Ovary (tissue), 3 donors: Measurements from ENCODE around the gene BAIAP2L2.

Experiments used
- POLR2A ChIP-seq: fragments of 450-650 bp; IDR thresholded peaks from one replicate; pipeline ENCODE4 v1.6.1; 2017; ENCODE audit warnings: antibody characterized with exemption, mild to moderate bottlenecking, moderate library complexity
- TF ChIP-seq, protein P1 (sequence below), 3 donors: fragments of 450-650 bp in 2 of 3; fragments of 200-600 bp in 1 of 3; IDR thresholded peaks; one replicate each; pipeline versions ENCODE4 v1.5.1 to v1.8.0; 2016 to 2022; ENCODE audit warnings: antibody characterized with exemption in 3 of 3, mild to moderate bottlenecking in 1 of 3
- donor health status: DM: no; HTN: no; CAD: no.

DNA sequence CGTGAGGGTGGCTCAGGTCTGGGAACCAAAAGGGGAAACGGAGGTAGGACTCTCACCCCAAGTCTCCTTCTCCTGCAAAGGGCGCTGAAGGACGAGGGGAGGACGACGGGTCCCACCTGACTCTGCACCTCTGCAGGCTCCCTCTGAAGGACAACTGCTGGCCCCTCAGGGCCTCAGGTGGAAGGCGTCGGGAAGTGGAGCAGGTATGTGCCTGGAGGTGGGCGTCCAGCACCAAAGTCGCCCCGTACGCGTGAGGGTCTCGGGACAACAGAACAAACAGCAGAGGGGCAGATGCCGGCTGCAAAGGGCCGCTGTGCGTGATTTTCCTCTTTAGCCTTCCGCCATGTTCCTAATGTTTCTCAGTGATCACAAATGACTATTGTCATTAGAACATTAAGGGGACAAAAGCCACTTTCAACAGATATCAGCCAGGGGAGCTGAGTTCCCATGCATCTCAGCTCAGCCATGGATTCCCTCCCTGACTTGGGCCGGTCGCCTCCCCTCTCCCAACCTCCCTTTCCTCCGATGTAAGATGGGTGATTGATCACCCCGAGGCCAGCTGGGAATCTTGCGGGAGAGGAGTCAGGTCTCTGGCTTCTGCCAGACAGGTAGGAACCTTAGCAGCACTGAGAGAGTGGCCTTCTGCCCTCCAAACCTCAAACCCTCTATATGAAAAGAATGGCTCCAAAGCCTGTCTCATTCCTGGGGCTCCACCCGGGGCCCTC, 27.3 kb downstream of the BAIAP2L2 start:
- TF ChIP-seq, protein P1, sequence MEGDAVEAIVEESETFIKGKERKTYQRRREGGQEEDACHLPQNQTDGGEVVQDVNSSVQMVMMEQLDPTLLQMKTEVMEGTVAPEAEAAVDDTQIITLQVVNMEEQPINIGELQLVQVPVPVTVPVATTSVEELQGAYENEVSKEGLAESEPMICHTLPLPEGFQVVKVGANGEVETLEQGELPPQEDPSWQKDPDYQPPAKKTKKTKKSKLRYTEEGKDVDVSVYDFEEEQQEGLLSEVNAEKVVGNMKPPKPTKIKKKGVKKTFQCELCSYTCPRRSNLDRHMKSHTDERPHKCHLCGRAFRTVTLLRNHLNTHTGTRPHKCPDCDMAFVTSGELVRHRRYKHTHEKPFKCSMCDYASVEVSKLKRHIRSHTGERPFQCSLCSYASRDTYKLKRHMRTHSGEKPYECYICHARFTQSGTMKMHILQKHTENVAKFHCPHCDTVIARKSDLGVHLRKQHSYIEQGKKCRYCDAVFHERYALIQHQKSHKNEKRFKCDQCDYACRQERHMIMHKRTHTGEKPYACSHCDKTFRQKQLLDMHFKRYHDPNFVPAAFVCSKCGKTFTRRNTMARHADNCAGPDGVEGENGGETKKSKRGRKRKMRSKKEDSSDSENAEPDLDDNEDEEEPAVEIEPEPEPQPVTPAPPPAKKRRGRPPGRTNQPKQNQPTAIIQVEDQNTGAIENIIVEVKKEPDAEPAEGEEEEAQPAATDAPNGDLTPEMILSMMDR (IDR thresholded peaks at IDR 0.05) = no peak
- TF ChIP-seq POLR2A = no peak
